KMS-11 (cell line): ENCODE results near the gene FAAP20.

ENCODE experiments used
- H2AFZ ChIP-seq: fragments of 200-600 bp; sonication (generic); 2 replicates; pipeline ENCODE4 v1.6.1; 2016; ENCODE audit warnings: antibody characterized with exemption, mixed run types, low read depth
- H3K27ac ChIP-seq: fragments of 200-600 bp; sonication (generic); 2 replicates; pipeline ENCODE4 v1.6.1; 2016; ENCODE audit warnings: mild to moderate bottlenecking, mixed run types
- H3K27me3 ChIP-seq: fragments of 200-600 bp; sonication (generic); 2 replicates; pipeline ENCODE4 v1.6.1; 2017; ENCODE audit warnings: mild to moderate bottlenecking, low read depth, mixed run types, moderate library complexity; ENCODE audit not compliant: insufficient read depth
- H3K36me3 ChIP-seq: fragments of 200-600 bp; sonication (generic); 2 replicates; pipeline ENCODE4 v1.6.1; 2017; ENCODE audit warnings: mild to moderate bottlenecking, mixed run types; ENCODE audit not compliant: insufficient read depth
- H3K4me1 ChIP-seq: fragments of 200-600 bp; sonication (generic); 2 replicates; pipeline ENCODE4 v1.6.1; 2016; ENCODE audit warnings: mild to moderate bottlenecking, low read depth, mixed run types; ENCODE audit not compliant: poor library complexity, severe bottlenecking
- H3K4me2 ChIP-seq: fragments of 200-600 bp; sonication (generic); 2 replicates; pipeline ENCODE4 v1.7.0; 2016; ENCODE audit warnings: mild to moderate bottlenecking, mixed run types
- H3K4me3 ChIP-seq: fragments of 200-600 bp; sonication (generic); IDR thresholded peaks from 2 replicates; pipeline ENCODE4 v1.6.1; 2017; ENCODE audit warnings: low read depth, low read length, mixed read lengths; ENCODE audit not compliant: insufficient read depth
- H3K79me2 ChIP-seq: fragments of 200-600 bp; sonication (generic); 2 replicates; pipeline ENCODE4 v1.6.1; 2016; ENCODE audit warnings: low read depth, mixed run types; ENCODE audit not compliant: insufficient read depth
- H3K9ac ChIP-seq: fragments of 200-600 bp; sonication (generic); 2 replicates; pipeline ENCODE4 v1.6.1; 2016; ENCODE audit warnings: mild to moderate bottlenecking, mixed run types
- H4K20me1 ChIP-seq: fragments of 200-600 bp; sonication (generic); 2 replicates; pipeline ENCODE4 v1.6.1; 2016; ENCODE audit warnings: mild to moderate bottlenecking, mixed run types; ENCODE audit not compliant: insufficient read depth
- TF ChIP-seq, protein P1 (sequence below): fragments of 200-600 bp; sonication (generic); conservative IDR thresholded peaks from 2 replicates; pipeline ENCODE4 v1.6.1; 2017; ENCODE audit warnings: low read depth, mild to moderate bottlenecking, antibody characterized with exemption, low read length, moderate library complexity, mixed read lengths

Gene FAAP20

DNA sequence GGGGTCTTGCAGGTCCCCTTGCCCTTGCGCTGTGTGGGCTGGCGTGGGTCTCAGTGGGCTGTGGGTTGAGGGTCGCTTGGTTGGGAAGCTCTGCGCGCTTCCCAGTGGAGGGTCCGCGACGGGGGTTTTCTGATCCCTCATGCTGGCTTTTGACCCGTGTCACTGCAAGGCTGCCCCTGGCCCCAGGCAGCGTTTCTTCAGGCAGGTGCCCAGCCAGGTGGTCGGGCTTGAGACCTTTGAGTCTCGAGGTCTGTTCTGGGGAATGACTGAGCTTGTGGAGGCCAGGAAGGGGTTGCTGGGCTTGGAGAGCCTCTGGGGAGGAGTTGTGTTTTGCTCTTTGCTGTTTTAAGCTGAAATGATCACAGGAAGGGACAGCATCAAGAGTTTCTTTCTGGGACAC lies 38.9 kb upstream of the FAAP20 start:
- Histone ChIP-seq H3K9ac (no peak overlapping the region), H3K4me2 (no peak overlapping the region), H3K4me1 (no peaks in the 10 kb centered on the region), H4K20me1 (no peaks in the 10 kb centered on the region), H2AFZ (no peak overlapping the region), H3K79me2 (no peaks in the 10 kb centered on the region), H3K27ac (no peak overlapping the region), H3K4me3 (no peak overlapping the region), H3K27me3 (peaks cover 27% of the 10 kb centered on the region; the same call in 1 of the 2 replicates), H3K36me3 (no peaks in the 10 kb centered on the region)
- TF ChIP-seq, protein P1, sequence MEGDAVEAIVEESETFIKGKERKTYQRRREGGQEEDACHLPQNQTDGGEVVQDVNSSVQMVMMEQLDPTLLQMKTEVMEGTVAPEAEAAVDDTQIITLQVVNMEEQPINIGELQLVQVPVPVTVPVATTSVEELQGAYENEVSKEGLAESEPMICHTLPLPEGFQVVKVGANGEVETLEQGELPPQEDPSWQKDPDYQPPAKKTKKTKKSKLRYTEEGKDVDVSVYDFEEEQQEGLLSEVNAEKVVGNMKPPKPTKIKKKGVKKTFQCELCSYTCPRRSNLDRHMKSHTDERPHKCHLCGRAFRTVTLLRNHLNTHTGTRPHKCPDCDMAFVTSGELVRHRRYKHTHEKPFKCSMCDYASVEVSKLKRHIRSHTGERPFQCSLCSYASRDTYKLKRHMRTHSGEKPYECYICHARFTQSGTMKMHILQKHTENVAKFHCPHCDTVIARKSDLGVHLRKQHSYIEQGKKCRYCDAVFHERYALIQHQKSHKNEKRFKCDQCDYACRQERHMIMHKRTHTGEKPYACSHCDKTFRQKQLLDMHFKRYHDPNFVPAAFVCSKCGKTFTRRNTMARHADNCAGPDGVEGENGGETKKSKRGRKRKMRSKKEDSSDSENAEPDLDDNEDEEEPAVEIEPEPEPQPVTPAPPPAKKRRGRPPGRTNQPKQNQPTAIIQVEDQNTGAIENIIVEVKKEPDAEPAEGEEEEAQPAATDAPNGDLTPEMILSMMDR = no peak

DNA sequence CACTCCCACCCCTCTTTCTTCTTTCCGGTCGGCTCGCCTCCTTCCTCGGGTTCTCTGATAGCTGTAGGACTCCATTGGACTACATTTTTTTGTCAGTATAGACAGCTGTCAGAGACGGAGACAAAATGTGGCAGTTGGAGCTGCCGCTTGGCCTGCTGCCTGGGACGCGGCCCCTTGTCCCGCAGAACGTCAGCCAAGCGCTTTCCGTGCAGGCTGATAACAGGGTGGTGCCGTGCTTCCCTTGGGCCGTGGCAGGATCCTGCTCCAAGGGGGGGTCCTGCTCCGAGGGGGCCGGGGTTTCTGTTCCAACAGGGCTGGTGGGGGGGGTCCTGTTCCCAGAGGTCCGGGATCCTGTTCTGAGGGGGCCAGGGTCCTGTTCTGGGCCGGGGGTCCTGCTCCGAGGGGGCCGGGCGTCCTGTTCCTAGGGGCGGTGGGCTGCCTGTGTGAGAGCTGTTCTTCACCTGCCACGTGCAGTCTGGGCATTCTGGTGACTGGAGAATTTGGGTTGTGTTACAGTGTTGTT lies 38.4 kb upstream of the FAAP20 start:
- no peak overlapping the region for H3K4me3 ChIP-seq

DNA sequence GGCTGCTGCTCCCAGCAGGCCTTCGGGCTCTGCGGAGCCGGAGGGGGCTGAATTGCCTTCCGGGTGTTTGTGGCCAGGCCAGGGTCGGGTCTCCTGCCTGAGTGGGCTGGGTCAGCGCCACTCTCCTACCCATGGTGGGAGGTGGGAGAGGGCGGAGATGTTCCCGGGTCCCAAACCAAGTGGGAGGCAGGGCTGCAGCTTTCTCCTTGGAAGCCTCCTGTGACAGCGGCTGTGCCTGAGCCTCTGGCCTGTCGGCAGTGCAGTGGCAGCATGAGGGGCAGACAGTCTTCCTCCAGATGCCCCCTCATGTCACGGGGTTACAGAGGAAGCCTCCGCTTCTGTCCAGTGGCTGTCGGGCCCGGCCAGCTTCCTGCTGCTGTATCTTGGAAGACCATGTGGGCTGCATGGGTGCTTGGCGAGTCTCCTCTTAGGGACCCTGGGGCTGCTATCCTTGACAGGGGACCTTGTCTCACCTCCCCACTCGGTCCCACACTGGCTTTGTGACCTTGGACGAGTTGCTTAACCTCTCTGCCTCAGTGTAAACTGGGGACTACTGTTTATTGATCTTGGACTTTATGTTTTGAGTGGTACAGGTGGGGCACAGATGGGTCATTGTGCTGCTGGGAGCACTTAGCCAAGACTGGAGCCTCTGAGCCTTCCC lies 37.8 kb upstream of the FAAP20 start:
- no peak overlapping the region for H3K9ac ChIP-seq
- TF ChIP-seq, protein P1 = no peak
- H4K20me1 ChIP-seq = no peaks in the 10 kb centered on the region
- no peak overlapping the region for H3K4me2 ChIP-seq
- peaks cover 27% of the 10 kb centered on the region; the same call in 1 of the 2 replicates for H3K27me3 ChIP-seq
- H2AFZ ChIP-seq = no peak overlapping the region
- H3K36me3 ChIP-seq = no peaks in the 10 kb centered on the region
- H3K79me2 ChIP-seq = no peaks in the 10 kb centered on the region
- H3K27ac ChIP-seq = no peak overlapping the region
- H3K4me3 ChIP-seq = no peak overlapping the region
- H3K4me1 ChIP-seq = no peaks in the 10 kb centered on the region

More for the DNA sequence above, 38.4 kb upstream of the FAAP20 start:
- Histone ChIP-seq H3K27me3 (peaks cover 27% of the 10 kb centered on the region; the same call in 1 of the 2 replicates), H3K79me2 (no peaks in the 10 kb centered on the region), H3K36me3 (no peaks in the 10 kb centered on the region), H3K27ac (no peak overlapping the region), H4K20me1 (no peaks in the 10 kb centered on the region), H2AFZ (no peak overlapping the region), H3K4me1 (no peaks in the 10 kb centered on the region), H3K4me2 (no peak overlapping the region), H3K9ac (no peak overlapping the region)
- TF ChIP-seq, protein P1 = no peak

DNA sequence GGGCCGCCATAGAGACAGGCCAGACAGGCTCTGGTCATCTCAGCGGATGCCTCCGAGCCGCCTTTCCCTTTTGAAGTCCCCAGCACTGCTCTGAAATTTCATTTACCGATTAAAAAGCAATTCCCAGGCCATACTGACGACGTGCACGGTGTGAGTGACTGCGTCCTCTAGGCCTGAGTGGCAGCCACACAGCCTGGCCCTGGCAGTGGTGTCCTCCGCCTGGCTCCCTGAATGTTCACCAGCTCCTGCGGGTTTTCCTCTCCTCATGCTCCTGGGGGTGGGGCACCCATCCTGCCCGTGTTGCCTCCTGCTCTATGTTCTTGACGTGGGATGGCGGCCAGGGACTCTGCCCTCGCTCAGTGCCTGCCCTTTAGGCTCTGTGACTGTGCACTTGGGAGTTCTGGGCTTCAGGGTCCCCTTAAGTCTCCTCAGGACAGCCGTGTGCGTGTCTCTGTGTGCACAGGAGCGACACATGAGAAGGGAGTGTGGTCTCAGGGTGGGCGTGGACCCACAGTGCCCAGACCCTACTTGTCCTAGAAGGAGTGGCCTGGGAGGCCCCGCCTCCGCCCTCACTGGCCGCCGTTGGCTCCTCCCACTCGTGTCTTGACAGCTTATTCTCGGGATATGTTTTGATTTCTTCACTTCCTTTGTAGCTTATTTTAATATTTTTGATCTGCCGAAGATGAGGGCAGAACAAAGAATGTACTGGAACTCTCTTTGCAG lies 37.1 kb upstream of the FAAP20 start:
- Histone ChIP-seq H3K79me2 (no peaks in the 10 kb centered on the region), H3K27me3 (peaks cover 27% of the 10 kb centered on the region; the same call in 1 of the 2 replicates), H3K4me3 (no peak overlapping the region), H4K20me1 (no peaks in the 10 kb centered on the region), H2AFZ (no peak overlapping the region), H3K36me3 (no peaks in the 10 kb centered on the region), H3K4me2 (no peak overlapping the region), H3K27ac (no peak overlapping the region), H3K9ac (no peak overlapping the region), H3K4me1 (no peaks in the 10 kb centered on the region)
- TF ChIP-seq, protein P1 = no peak
